HepG2 (cell line): ENCODE results near the gene LLGL2. TPM values are rescaled to one million over a fixed set of nuclear protein-coding genes. Genes with fewer than 3 reads are reported as not detected.

ENCODE experiments used
- ATAC-seq: fragments of 200-7000 bp; cut with Tn5 transposase; 3 replicates; pipeline ENCODE4 v1.9.1; 2020; ENCODE audit warnings: mild to moderate bottlenecking, moderate library complexity
- BruUV-seq: library from RNA; stranded (reverse); fragments of 400-500 nt; replicated peaks from 2 replicates; lab custom pipeline; 2021; lab: Mats Ljungman, UMichigan
- CTCF ChIA-PET: fragments of 300-600 bp; formaldehyde crosslinking; extraction: SDS; loops from one replicate; lab custom pipeline; 2021; ENCODE audit warnings: low total read pairs, inconsistent platforms, low intra/inter-chr PET ratio; lab: Yijun Ruan, JAX
- POLR2A ChIA-PET: fragments of 350-600 bp; sonication (Branson Sonifier 250); formaldehyde crosslinking; loops from one replicate; lab custom pipeline; 2020; ENCODE audit warnings: antibody characterized with exemption, inconsistent platforms; lab: Yijun Ruan, JAX
- DNase-seq: peaks from one replicate; pipeline ENCODE4 v3.0.0-alpha.2; 2015; ENCODE audit warnings: low spot score
- FAIRE-seq: peaks from 3 replicates; lab custom pipeline; 2011; peaks lifted over from hg19 to GRCh38; lab: Jason Lieb, UNC
- H2AFZ ChIP-seq: one replicate; pipeline ENCODE4 v1.6.1; 2011; ENCODE audit warnings: low read length, inconsistent platforms
- H3K27ac ChIP-seq: fragments of 300-600 bp; 3 replicates; pipeline ENCODE4 v1.8.0; 2011; ENCODE audit warnings: mixed run types, mild to moderate bottlenecking, mixed read lengths, low read length, inconsistent platforms; ENCODE audit not compliant: insufficient read depth; ENCODE audit errors: extremely low read length
- H3K27me3 ChIP-seq, 2 experiments: fragments of 200-600 bp in 1 of 2; 2 replicates in 1 of 2; 3 replicates in 1 of 2; pipeline versions ENCODE4 v1.6.0 to v1.8.0; 2011; ENCODE audit warnings: low read length in 2 of 2, mild to moderate bottlenecking in 2 of 2, moderate library complexity in 2 of 2, inconsistent platforms in 1 of 2; ENCODE audit not compliant: insufficient read depth in 2 of 2, control insufficient read depth in 1 of 2
- H3K36me3 ChIP-seq, 2 experiments: fragments of 200-600 bp in 1 of 2; replicated peaks in 1 of 2; 2 replicates in 1 of 2; 3 replicates in 1 of 2; pipeline versions ENCODE4 v1.5.1 to v1.8.0; 2011; ENCODE audit warnings: low read length in 2 of 2, inconsistent platforms in 1 of 2; ENCODE audit not compliant: insufficient read depth in 2 of 2, control insufficient read depth in 1 of 2
- H3K4me1 ChIP-seq: 2 replicates; pipeline ENCODE4 v1.5.1; 2012; ENCODE audit warnings: low read length, inconsistent platforms; ENCODE audit not compliant: insufficient read depth
- H3K4me2 ChIP-seq: 2 replicates; pipeline ENCODE4 v1.6.0; 2011; ENCODE audit warnings: low read depth, low read length, inconsistent platforms
- H3K4me3 ChIP-seq, 3 experiments: fragments of 200-600 bp in 1 of 3; sonication (generic), shearing (Covaris generic) in 1 of 3; replicated peaks in 1 of 3; 2 replicates each; pipeline ENCODE4 v1.5.1; 2011 to 2016; ENCODE audit warnings: low read length in 3 of 3, inconsistent platforms in 2 of 3, low read depth in 2 of 3, mild to moderate bottlenecking in 2 of 3, control low read depth in 1 of 3, mixed read lengths in 1 of 3; ENCODE audit not compliant: insufficient read depth in 1 of 3
- H3K79me2 ChIP-seq: one replicate; pipeline ENCODE4 v1.6.1; 2011; ENCODE audit warnings: low read length, inconsistent platforms; ENCODE audit not compliant: insufficient read depth
- H3K9ac ChIP-seq: 2 replicates; pipeline ENCODE4 v1.6.0; 2011; ENCODE audit warnings: mild to moderate bottlenecking, low read depth, low read length, inconsistent platforms; ENCODE audit not compliant: insufficient read depth
- H3K9me3 ChIP-seq: 2 replicates; pipeline ENCODE4 v1.5.1; 2012; ENCODE audit warnings: mild to moderate bottlenecking, low read length
- H4K20me1 ChIP-seq: 2 replicates; pipeline ENCODE4 v1.6.0; 2011; ENCODE audit warnings: inconsistent platforms, mild to moderate bottlenecking, low read length, moderate library complexity; ENCODE audit not compliant: insufficient read depth
- AFF4 ChIP-seq: sonication (generic); formaldehyde crosslinking; IDR thresholded peaks from 2 replicates; pipeline ENCODE4 v1.4.0; 2020; ENCODE audit warnings: missing genetic modification reagents
- KDM3A ChIP-seq: IDR thresholded peaks from 2 replicates; pipeline ENCODE4 v1.6.1; 2018; ENCODE audit warnings: low read depth, missing compliant biosample characterization
- MAFF ChIP-seq: IDR thresholded peaks from 2 replicates; pipeline ENCODE4 v1.6.1; 2011; ENCODE audit warnings: low read depth, low read length, improper control_type of control experiment
- NCOA1 ChIP-seq: sonication (generic); formaldehyde crosslinking; IDR thresholded peaks from 2 replicates; pipeline ENCODE4 v1.9.0; 2021; ENCODE audit warnings: missing genetic modification reagents
- RELA ChIP-seq: sonication (generic); formaldehyde crosslinking; IDR thresholded peaks from 2 replicates; pipeline ENCODE4 v1.4.0; 2020; ENCODE audit warnings: missing genetic modification reagents
- TEAD2 ChIP-seq: sonication (generic); formaldehyde crosslinking; IDR thresholded peaks from 2 replicates; pipeline ENCODE4 v1.9.0; 2021; ENCODE audit warnings: missing genetic modification reagents
- ZNF274 ChIP-seq: sonication (generic); formaldehyde crosslinking; IDR thresholded peaks from 2 replicates; pipeline ENCODE4 v1.5.1; 2020; ENCODE audit warnings: mild to moderate bottlenecking, missing genetic modification reagents
- ZNF431 ChIP-seq: sonication (generic); formaldehyde crosslinking; IDR thresholded peaks from 2 replicates; pipeline ENCODE4 v1.9.0; 2022; ENCODE audit warnings: missing genetic modification reagents, low read depth, mild to moderate bottlenecking, borderline replicate concordance
- ZNF747 ChIP-seq: sonication (generic); formaldehyde crosslinking; IDR thresholded peaks from 2 replicates; pipeline ENCODE4 v1.8.1; 2023; ENCODE audit warnings: missing genetic modification reagents, mild to moderate bottlenecking, borderline replicate concordance
- WGBS: methylation state at CpG from one replicate; pipeline ENCODE4 v1.1.6; 2017; ENCODE audit warnings: low lambda C conversion rate; 5-methylcytosine and 5-hydroxymethylcytosine counted together
- in situ Hi-C: cut with HindIII; loops from 2 replicates; pipeline ENCODE4 v1.10.0; 2017; ENCODE audit warnings: low pct_unique_long_range_greater_than_20kb; ENCODE audit not compliant: extremely low pct_ligation_motif_present
- intact Hi-C: fragments of 100-400 bp; cut with micrococcal nuclease; formaldehyde crosslinking; loops from one replicate; pipeline ENCODE4 v1.10.0; 2022; ENCODE audit not compliant: unreplicated experiment
- polyA plus RNA-seq, 8 experiments: library from polyadenylated mRNA; depleted of rRNA in 3 of 8; stranded (reverse) in 7 of 8; unstranded in 1 of 8; fragments of >200 nt; fragmentation: Illumina TruSeq in 4 of 8; extraction: Trizol in 4 of 8; gene quantifications; 2 replicates each; pipeline versions ENCODE4 v1.2.1 to v1.2.3, GENCODE V29; 2011 to 2016; ENCODE audit warnings: low read depth in 4 of 8, missing spikeins in 1 of 8, mixed read lengths in 1 of 8; ENCODE audit not compliant: insufficient read depth in 1 of 8
- total RNA-seq, 5 experiments: library from RNA; depleted of rRNA; stranded (reverse); fragments of >200 nt; fragmentation: Illumina TruSeq; extraction: Trizol; gene quantifications; 2 replicates each; pipeline ENCODE4 v1.2.3, GENCODE V29; 2016; ENCODE audit warnings: low read depth in 1 of 5

Gene LLGL2
- total and polyA plus RNA-seq, 2 of the 13 experiments (the other 11 are each of a cell fraction or from before 2014, with no cell fraction given) = 83.0 to 86.7 TPM

DNA sequence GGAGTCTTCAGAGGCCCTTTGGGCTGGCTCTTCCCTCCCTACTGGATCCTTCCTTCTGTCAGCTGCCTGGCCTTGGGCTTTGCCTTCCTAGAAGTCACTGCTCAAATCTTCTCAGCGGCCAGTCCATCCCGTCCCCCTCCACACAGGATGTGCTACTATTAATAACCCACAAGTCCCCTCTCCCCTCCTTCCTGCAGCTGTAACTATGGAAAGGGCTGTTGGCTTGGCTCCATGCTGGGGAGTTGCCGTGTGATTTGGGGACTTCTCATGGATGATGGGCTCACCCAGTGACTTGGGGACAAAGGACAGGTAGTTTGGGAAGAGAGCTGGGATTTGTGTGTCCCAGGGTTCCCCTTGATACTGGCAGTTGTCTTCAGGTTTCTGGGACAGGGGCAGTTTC lies 49.6 kb upstream of the LLGL2 start:
- H3K4me2 ChIP-seq = no peak overlapping the region
- DNase-seq = no peak
- no peak overlapping the region for H3K4me3 ChIP-seq
- H3K9me3 ChIP-seq = no peaks in the 10 kb centered on the region
- no TSS peak for BruUV-seq
- WGBS = 99% methylated on average over 3 of the region's 3 CpGs
- ChIA-PET CTCF (no interaction called here), POLR2A (no interaction called here)
- no peaks in the 10 kb centered on the region for H3K79me2 ChIP-seq
- peaks cover 24% of the 10 kb centered on the region for H3K4me1 ChIP-seq
- H2AFZ ChIP-seq = no peak overlapping the region
- ATAC-seq = no peak
- H3K36me3 ChIP-seq = peaks cover 21 to 52% of the 10 kb centered on the region in 2 experiments
- H3K27ac ChIP-seq = no peak overlapping the region
- H4K20me1 ChIP-seq = peaks cover 9% of the 10 kb centered on the region; the same call in 1 of the 2 replicates
- intact Hi-C loops = no loop called here
- in situ Hi-C loops = no loop called here
- TF ChIP-seq MAFF = no peak
- no peak for TF ChIP-seq RELA (CRISPR knock-in tag)
- no peak for TF ChIP-seq ZNF274 (CRISPR knock-in tag)
- TF ChIP-seq TEAD2 (CRISPR knock-in tag) = no peak
- TF ChIP-seq ZNF431 = no peak
- no peak for TF ChIP-seq NCOA1 (CRISPR knock-in tag)
- TF ChIP-seq ZNF747 = no peak
- no peak for TF ChIP-seq KDM3A
- TF ChIP-seq AFF4 (CRISPR knock-in tag) = no peak
- TF ChIP-seq, all 625 proteins: peak for 0
- Histone ChIP-seq H3K9ac (no peak overlapping the region), H3K27me3 (no peaks in the 10 kb centered on the region)
- FAIRE-seq = no peak
